ENCODE data around the gene FBXO44.
A peak's percentile ranks its signal among the peaks of the same experiment; 100 is the strongest.

Gene FBXO44

GRCh38 chr1:11681071-11681771, 26.5 kb downstream of the FBXO44 start, which contains the start of gene MAD2L2 (continued):
- TF ChIP-seq WT1 (tag by site-specific recombination; IDR thresholded peaks at IDR 0.05) (peak; percentile 53), HIC1 (tag by site-specific recombination; IDR thresholded peaks at IDR 0.05) (0 out of 2 replicates have a peak, but pooled peaks have one; percentile 22), SP3 (tag by site-specific recombination; IDR thresholded peaks at IDR 0.05) (peak; percentile 87), ZXDB (tag by site-specific recombination; IDR thresholded peaks at IDR 0.05) (peak; percentile 58), PRDM1 (tag by site-specific recombination; IDR thresholded peaks at IDR 0.05) (peak; percentile 7; the same call in 1 of the 2 replicates), ZBTB8A (tag by site-specific recombination; IDR thresholded peaks at IDR 0.05) (peak; percentile 91), EGR2 (tag by site-specific recombination; IDR thresholded peaks at IDR 0.05; ENCODE audit: low read depth) (peak; percentile 91), SP2 (tag by site-specific recombination; IDR thresholded peaks at IDR 0.05) (peak; percentile 69), YY1 (tag by site-specific recombination; IDR thresholded peaks at IDR 0.05) (0 out of 2 replicates have a peak, but pooled peaks have one; percentile 11), PRDM10 (tag by site-specific recombination; IDR thresholded peaks at IDR 0.05) (peak; percentile 92), ZBTB11 (tag by site-specific recombination; conservative IDR thresholded peaks at IDR 0.05; ENCODE audit: low read depth) (peak; percentile 72; the same call in 1 of the 2 replicates), ZNF629 (tag by site-specific recombination; IDR thresholded peaks at IDR 0.05) (peak; percentile 35; the same call in 1 of the 2 replicates), ZNF423 (tag by site-specific recombination; IDR thresholded peaks at IDR 0.05) (no peak), ZBTB10 (tag by site-specific recombination; IDR thresholded peaks at IDR 0.05) (no peak)
